GM12891 (cell line): ENCODE results near the gene NUCKS1.

Experiments
- PAX5 ChIP-seq: IDR thresholded peaks from 2 replicates; pipeline ENCODE4 v1.6.1; 2011; ENCODE audit warnings: low read length, moderate library complexity, mild to moderate bottlenecking; ENCODE audit not compliant: insufficient read depth, severe bottlenecking
- POLR2A ChIP-seq: IDR thresholded peaks from 2 replicates; pipeline ENCODE4 v1.6.1; 2011; ENCODE audit warnings: low read depth, low read length, control low read depth
- POLR2AphosphoS5 ChIP-seq: IDR thresholded peaks from 2 replicates; pipeline ENCODE4 v1.6.1; 2011; ENCODE audit warnings: low read depth, low read length, control low read depth
- POU2F2 ChIP-seq: IDR thresholded peaks from 2 replicates; pipeline ENCODE4 v1.6.1; 2011; ENCODE audit warnings: low read depth, mild to moderate bottlenecking, control low read depth, low read length, moderate library complexity
- SPI1 ChIP-seq: IDR thresholded peaks from 2 replicates; pipeline ENCODE4 v1.6.1; 2011; ENCODE audit warnings: low read depth, low read length, control low read depth
- TAF1 ChIP-seq: IDR thresholded peaks from 2 replicates; pipeline ENCODE4 v1.6.1; 2011; ENCODE audit warnings: low read depth, low read length, control low read depth

DNA sequence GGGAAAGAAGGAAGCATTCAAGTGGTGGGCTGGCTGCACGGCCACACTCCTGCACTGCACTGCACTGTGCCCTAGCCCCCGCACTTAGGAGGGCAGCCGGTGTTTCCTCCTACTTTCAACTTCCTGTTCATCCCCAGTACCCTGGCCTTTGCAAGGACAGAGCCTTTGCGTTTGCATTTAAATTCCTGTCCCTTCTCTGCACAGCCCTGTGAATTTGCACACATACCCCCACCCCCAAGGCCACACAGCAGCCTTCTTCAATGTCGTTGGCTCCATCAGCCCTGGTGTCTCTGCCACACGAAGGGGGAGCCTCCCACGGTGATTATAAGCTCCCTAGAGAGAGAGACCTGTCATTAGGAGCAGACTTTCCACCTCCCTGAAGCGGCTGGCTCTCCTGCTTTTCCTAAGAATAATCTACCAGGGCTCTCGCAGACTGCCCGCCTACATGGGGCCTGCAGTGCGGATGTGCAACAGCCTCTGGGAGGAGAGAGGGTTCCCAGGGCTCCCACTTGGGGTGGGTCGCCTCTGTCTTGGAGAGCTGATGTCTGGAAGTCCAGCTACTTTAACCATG is 56.5 kb downstream of the NUCKS1 start:
- TF ChIP-seq POLR2AphosphoS5, result no peak
- no peak for TF ChIP-seq POLR2A
- no peak for TF ChIP-seq TAF1
- no peak for TF ChIP-seq SPI1
- TF ChIP-seq POU2F2, result no peak
- TF ChIP-seq PAX5, result no peak
